ENCODE measurements around the gene FBXL7.

DNA sequence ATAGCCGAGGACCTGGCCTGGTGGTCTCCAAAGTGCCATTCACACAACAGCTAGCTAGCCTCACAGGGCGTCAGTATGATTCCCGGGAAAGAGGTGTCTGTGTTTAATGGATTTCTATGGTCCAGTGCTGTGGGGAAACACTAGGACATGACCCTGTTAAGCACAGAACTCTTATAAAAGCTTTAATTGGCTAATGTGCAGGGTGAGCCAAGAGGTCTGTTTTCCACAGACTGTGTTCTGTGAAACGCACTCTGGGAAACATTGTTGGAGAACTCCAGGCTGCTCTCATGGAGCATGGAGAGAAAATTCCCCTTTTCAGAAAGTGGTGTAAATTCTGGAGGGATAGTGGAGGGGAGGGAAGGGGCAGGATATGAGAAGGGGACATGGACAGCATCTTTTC lies 331.4 kb downstream of the FBXL7 start:
- TF ChIP-seq, protein P1, sequence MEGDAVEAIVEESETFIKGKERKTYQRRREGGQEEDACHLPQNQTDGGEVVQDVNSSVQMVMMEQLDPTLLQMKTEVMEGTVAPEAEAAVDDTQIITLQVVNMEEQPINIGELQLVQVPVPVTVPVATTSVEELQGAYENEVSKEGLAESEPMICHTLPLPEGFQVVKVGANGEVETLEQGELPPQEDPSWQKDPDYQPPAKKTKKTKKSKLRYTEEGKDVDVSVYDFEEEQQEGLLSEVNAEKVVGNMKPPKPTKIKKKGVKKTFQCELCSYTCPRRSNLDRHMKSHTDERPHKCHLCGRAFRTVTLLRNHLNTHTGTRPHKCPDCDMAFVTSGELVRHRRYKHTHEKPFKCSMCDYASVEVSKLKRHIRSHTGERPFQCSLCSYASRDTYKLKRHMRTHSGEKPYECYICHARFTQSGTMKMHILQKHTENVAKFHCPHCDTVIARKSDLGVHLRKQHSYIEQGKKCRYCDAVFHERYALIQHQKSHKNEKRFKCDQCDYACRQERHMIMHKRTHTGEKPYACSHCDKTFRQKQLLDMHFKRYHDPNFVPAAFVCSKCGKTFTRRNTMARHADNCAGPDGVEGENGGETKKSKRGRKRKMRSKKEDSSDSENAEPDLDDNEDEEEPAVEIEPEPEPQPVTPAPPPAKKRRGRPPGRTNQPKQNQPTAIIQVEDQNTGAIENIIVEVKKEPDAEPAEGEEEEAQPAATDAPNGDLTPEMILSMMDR (IDR thresholded peaks at IDR 0.05) = no peak
- TF ChIP-seq EZH2 (IDR thresholded peaks at IDR 0.05) = no peak
